ENCODE data around the gene MOXD1. TPM values are rescaled to one million over a fixed set of nuclear protein-coding genes. Genes with fewer than 3 reads are reported as not detected.

MOXD1 gene
- total and polyA plus RNA-seq, 4 donors = 0.25 to 1.2 (median 1.0) TPM; not detected in 1

DNA sequence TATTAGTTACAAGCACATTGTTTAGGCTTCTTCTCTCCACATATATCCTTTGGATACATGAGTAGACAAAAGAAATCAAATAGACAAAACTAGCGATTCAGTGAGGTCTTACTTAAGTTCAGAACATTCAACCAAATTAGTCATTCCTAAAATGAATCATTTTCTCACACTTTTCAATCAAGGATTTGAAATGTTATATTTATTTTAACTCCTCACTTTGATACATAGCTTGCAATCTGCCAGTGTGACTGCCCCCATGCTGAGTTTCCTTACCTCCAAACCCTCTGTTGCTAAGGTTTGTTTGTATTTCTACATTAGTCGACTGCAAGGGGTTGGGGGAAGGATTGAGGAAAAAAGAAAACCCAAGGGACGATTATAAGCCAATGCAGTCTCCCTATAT is 3.5 kb upstream of the MOXD1 start:
- H3K27me3 ChIP-seq (ENCODE audit: control insufficient read depth in 1 of 2, insufficient read depth in 2 of 2, low read length in 1 of 2) = no peaks in the 10 kb centered on the region
- DNase-seq (no peak), ATAC-seq (ENCODE audit: low FRiP score) (no peak)
- H3K27ac ChIP-seq (ENCODE audit: low read depth in 1 of 2, low read length in 2 of 2) = no peak overlapping the region
- no peaks in the 10 kb centered on the region for H3K36me3 ChIP-seq (ENCODE audit: control insufficient read depth in 1 of 2, insufficient read depth in 2 of 2, low read length in 1 of 2)
- WGBS, 2 donors = 28 to 34% methylated on average over 3 of the region's 3 CpGs
- H3K4me1 ChIP-seq (ENCODE audit: control insufficient read depth in 1 of 2, insufficient read depth in 2 of 2, low read length in 2 of 2) = no peaks in the 10 kb centered on the region
- intact Hi-C loops (cut with DNase I) = no loop called here
- H3K9me3 ChIP-seq (ENCODE audit: control insufficient read depth, low read length) = no peaks in the 10 kb centered on the region
- H3K4me3 ChIP-seq (ENCODE audit: low read length in 2 of 2) = no peak overlapping the region

GRCh38 chr6:132404330-132404729 is 3.1 kb upstream of the MOXD1 start:
- Histone ChIP-seq H3K27ac (ENCODE audit: low read depth in 1 of 2, low read length in 2 of 2) (no peak overlapping the region), H3K27me3 (ENCODE audit: control insufficient read depth in 1 of 2, insufficient read depth in 2 of 2, low read length in 1 of 2) (no peaks in the 10 kb centered on the region), H3K9me3 (ENCODE audit: control insufficient read depth, low read length) (no peaks in the 10 kb centered on the region), H3K4me1 (ENCODE audit: control insufficient read depth in 1 of 2, insufficient read depth in 2 of 2, low read length in 2 of 2) (no peaks in the 10 kb centered on the region), H3K4me3 (ENCODE audit: low read length in 2 of 2) (no peak overlapping the region), H3K36me3 (ENCODE audit: control insufficient read depth in 1 of 2, insufficient read depth in 2 of 2, low read length in 1 of 2) (no peaks in the 10 kb centered on the region)
- WGBS, 2 donors = 75 to 80% methylated on average over 2 of the region's 2 CpGs
- DNase-seq = no peak
- ATAC-seq (ENCODE audit: low FRiP score) = no peak
- intact Hi-C loops (cut with DNase I) = no loop called here

- Histone ChIP-seq H3K36me3 (ENCODE audit: control insufficient read depth in 1 of 2, insufficient read depth in 2 of 2, low read length in 1 of 2) (no peaks in the 10 kb centered on the region), H3K4me1 (ENCODE audit: control insufficient read depth in 1 of 2, insufficient read depth in 2 of 2, low read length in 2 of 2) (no peaks in the 10 kb centered on the region), H3K4me3 (ENCODE audit: low read length in 2 of 2) (peak overlapping the region; percentile 21 to 60), H3K27ac (ENCODE audit: low read depth in 1 of 2, low read length in 2 of 2) (no peak overlapping the region), H3K9me3 (ENCODE audit: control insufficient read depth, low read length) (peaks cover 1% of the 10 kb centered on the region), H3K27me3 (ENCODE audit: control insufficient read depth in 1 of 2, insufficient read depth in 2 of 2, low read length in 1 of 2) (no peaks in the 10 kb centered on the region)
- DNase-seq (no peak), ATAC-seq (ENCODE audit: low FRiP score) (no peak)
- intact Hi-C loops (cut with DNase I) = no loop called here
- 9 to 10% methylated on average over 32 to 35 of the region's 35 CpGs for WGBS, 2 donors
Observed at GRCh38 chr6:132401618-132402285, 477 bp upstream of the MOXD1 start.

DNA sequence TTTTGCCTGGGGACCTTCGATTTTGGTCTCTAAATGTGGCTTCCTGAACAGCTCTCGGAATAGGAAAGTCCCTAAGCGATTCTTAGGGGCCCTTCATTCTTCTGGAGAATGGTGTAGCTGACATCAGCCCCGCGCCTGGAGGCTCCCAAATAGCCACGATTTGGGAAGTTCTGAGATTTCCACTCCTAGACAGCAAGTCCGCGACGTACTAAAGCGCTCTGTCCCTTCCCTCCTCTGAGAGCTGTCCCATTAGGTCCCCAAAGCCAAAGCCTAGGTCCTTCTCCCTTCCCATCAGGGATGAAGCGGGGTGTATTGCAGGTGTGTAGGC is 756 bp downstream of the MOXD1 start:
- ATAC-seq (ENCODE audit: low FRiP score) = no peak

DNA sequence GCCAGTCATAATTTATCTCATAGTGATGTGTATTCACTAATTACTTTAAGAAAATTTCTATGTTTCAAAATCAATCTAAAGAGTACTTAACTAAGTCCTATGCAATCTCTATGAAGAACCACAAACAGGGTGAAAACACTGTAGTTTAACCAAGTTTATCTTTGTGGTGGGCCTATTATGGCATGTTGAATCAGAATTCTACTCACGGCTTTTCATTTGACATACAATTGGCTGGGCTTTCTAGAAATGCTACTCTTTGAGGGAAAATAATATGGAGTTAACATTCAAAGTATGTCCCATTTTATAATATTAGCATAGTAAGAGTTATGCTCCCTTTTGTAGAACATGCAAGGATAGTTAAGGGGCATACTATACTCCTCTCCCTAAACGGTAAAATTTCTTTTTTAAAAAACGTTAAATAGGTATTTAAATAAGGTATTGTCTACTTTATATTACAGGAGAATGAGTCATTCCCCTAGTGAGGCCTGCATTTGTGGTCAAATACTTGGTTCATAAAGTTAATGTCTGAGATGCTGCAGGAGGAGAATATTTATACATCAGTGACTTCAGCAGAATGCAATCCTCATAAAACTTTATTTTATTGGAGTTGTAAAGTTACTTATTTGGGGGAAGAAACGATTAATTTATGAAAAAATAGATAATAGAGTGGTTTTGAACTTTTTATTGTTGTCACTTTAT is 1.8 kb downstream of the MOXD1 start:
- peaks cover 1% of the 10 kb centered on the region for H3K9me3 ChIP-seq (ENCODE audit: control insufficient read depth, low read length)
- 84 to 88% methylated on average over 4 of the region's 4 CpGs for WGBS, 2 donors
- H3K27ac ChIP-seq (ENCODE audit: low read depth in 1 of 2, low read length in 2 of 2) = no peak overlapping the region
- intact Hi-C loops (cut with DNase I) = no loop called here
- H3K4me3 ChIP-seq (ENCODE audit: low read length in 2 of 2) = no peak overlapping the region
- ATAC-seq (ENCODE audit: low FRiP score) (no peak), DNase-seq (no peak)
- no peaks in the 10 kb centered on the region for H3K4me1 ChIP-seq (ENCODE audit: control insufficient read depth in 1 of 2, insufficient read depth in 2 of 2, low read length in 2 of 2)
- H3K27me3 ChIP-seq (ENCODE audit: control insufficient read depth in 1 of 2, insufficient read depth in 2 of 2, low read length in 1 of 2) = no peaks in the 10 kb centered on the region
- H3K36me3 ChIP-seq (ENCODE audit: control insufficient read depth in 1 of 2, insufficient read depth in 2 of 2, low read length in 1 of 2) = no peaks in the 10 kb centered on the region

More for the DNA sequence above, 756 bp downstream of the MOXD1 start:
- H3K27me3 ChIP-seq (ENCODE audit: control insufficient read depth in 1 of 2, insufficient read depth in 2 of 2, low read length in 1 of 2) = no peaks in the 10 kb centered on the region
- DNase-seq = no peak
- WGBS, 2 donors = 27 to 29% methylated on average over 11 of the region's 11 CpGs
- H3K9me3 ChIP-seq (ENCODE audit: control insufficient read depth, low read length) = peaks cover 1% of the 10 kb centered on the region
- peak overlapping the region in 1 of 2 donors; percentile 21 for H3K4me3 ChIP-seq (ENCODE audit: low read length in 2 of 2)
- intact Hi-C loops (cut with DNase I) = no loop called here
- no peak overlapping the region for H3K27ac ChIP-seq (ENCODE audit: low read depth in 1 of 2, low read length in 2 of 2)
- H3K36me3 ChIP-seq (ENCODE audit: control insufficient read depth in 1 of 2, insufficient read depth in 2 of 2, low read length in 1 of 2) = no peaks in the 10 kb centered on the region
- H3K4me1 ChIP-seq (ENCODE audit: control insufficient read depth in 1 of 2, insufficient read depth in 2 of 2, low read length in 2 of 2) = no peaks in the 10 kb centered on the region

DNA sequence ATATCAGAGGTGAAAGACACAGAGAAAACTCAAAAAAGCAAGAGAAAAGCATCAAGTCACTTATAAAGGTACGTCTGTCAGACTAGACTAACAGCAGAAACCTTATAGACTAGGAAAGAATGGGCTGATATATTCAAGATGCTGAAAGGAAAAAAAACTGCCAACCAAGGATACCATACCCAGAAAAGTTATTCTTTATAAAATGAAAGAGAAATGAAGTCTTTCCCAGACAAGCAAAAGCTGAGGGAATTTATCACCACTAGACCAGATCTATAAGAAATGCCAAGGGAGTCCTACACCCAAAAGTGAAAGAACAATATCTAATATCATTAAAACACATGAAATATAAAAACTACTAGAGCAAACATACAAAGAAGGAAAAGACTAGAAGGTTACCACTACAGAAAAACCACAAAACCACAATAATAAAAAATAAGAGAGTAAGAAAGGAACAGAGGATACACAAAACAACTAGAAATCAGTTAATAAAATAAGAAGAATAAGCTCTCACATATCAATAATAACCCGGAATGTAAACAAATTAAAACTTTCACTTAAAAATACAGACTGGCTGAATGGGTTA is 6.2 kb downstream of the MOXD1 start:
- Histone ChIP-seq H3K27ac (ENCODE audit: low read depth in 1 of 2, low read length in 2 of 2) (no peak overlapping the region), H3K27me3 (ENCODE audit: control insufficient read depth in 1 of 2, insufficient read depth in 2 of 2, low read length in 1 of 2) (no peaks in the 10 kb centered on the region), H3K9me3 (ENCODE audit: control insufficient read depth, low read length) (peaks cover 4% of the 10 kb centered on the region), H3K4me1 (ENCODE audit: control insufficient read depth in 1 of 2, insufficient read depth in 2 of 2, low read length in 2 of 2) (no peaks in the 10 kb centered on the region), H3K4me3 (ENCODE audit: low read length in 2 of 2) (no peak overlapping the region), H3K36me3 (ENCODE audit: control insufficient read depth in 1 of 2, insufficient read depth in 2 of 2, low read length in 1 of 2) (no peaks in the 10 kb centered on the region)
- no peak for DNase-seq
- 85 to 88% methylated on average over 2 of the region's 2 CpGs for WGBS, 2 donors
- no peak for ATAC-seq (ENCODE audit: low FRiP score)
- intact Hi-C loops (cut with DNase I) = no loop called here

GRCh38 chr6:132392792-132393191 is 8.5 kb downstream of the MOXD1 start:
- WGBS, 2 donors = 96 to 99% methylated on average over 2 of the region's 2 CpGs
- intact Hi-C loops (cut with DNase I) = no loop called here
- no peak overlapping the region for H3K27ac ChIP-seq (ENCODE audit: low read depth in 1 of 2, low read length in 2 of 2)

DNA sequence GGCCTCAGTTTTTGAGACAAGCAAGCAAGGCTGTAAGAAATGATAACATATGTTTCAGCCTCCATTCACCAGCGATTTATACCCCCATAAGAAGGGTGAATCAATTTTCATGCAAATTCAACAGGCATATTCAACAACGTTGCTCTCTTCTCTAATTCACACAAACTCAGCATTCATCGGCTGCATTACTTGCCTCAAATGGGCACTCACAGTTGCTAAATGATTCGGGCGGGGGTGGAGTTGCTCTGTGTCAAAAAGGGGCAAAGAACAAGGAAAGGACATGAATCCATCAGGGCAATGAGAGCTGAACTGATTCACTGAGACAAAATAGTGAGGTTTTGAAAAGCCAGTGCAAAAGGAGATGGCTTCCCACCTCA is 9.0 kb downstream of the MOXD1 start:
- H3K4me3 ChIP-seq (ENCODE audit: low read length in 2 of 2) = no peak overlapping the region
- WGBS, 2 donors = 61 to 62% methylated on average over 5 of the region's 5 CpGs
- no peak overlapping the region for H3K27ac ChIP-seq (ENCODE audit: low read depth in 1 of 2, low read length in 2 of 2)
- H3K9me3 ChIP-seq (ENCODE audit: control insufficient read depth, low read length) = peaks cover 4% of the 10 kb centered on the region
- DNase-seq (no peak), ATAC-seq (ENCODE audit: low FRiP score) (no peak)
- no peaks in the 10 kb centered on the region for H3K27me3 ChIP-seq (ENCODE audit: control insufficient read depth in 1 of 2, insufficient read depth in 2 of 2, low read length in 1 of 2)
- no peaks in the 10 kb centered on the region for H3K36me3 ChIP-seq (ENCODE audit: control insufficient read depth in 1 of 2, insufficient read depth in 2 of 2, low read length in 1 of 2)
- H3K4me1 ChIP-seq (ENCODE audit: control insufficient read depth in 1 of 2, insufficient read depth in 2 of 2, low read length in 2 of 2) = no peaks in the 10 kb centered on the region
- intact Hi-C loops (cut with DNase I) = no loop called here

More at GRCh38 chr6:132392792-132393191, 8.5 kb downstream of the MOXD1 start:
- Histone ChIP-seq H3K4me3 (ENCODE audit: low read length in 2 of 2) (no peak overlapping the region), H3K4me1 (ENCODE audit: control insufficient read depth in 1 of 2, insufficient read depth in 2 of 2, low read length in 2 of 2) (no peaks in the 10 kb centered on the region), H3K36me3 (ENCODE audit: control insufficient read depth in 1 of 2, insufficient read depth in 2 of 2, low read length in 1 of 2) (no peaks in the 10 kb centered on the region), H3K9me3 (ENCODE audit: control insufficient read depth, low read length) (peaks cover 4% of the 10 kb centered on the region), H3K27me3 (ENCODE audit: control insufficient read depth in 1 of 2, insufficient read depth in 2 of 2, low read length in 1 of 2) (no peaks in the 10 kb centered on the region)
- DNase-seq (no peak), ATAC-seq (ENCODE audit: low FRiP score) (no peak)

All from aorta (tissue), 5 donors.